GM18505 (cell line): Measurements from ENCODE around the gene KRTAP1-5.

ENCODE experiments used
- ATAC-seq: cut with Tn5 transposase; IDR thresholded peaks from one replicate; pipeline ENCODE4 v1.9.1; 2021; ENCODE audit not compliant: unreplicated experiment
- POLR2A ChIP-seq: IDR thresholded peaks from 4 replicates; pipeline ENCODE4 v1.6.1; 2011; ENCODE audit warnings: borderline replicate concordance; ENCODE audit not compliant: insufficient read depth, insufficient read length; ENCODE audit errors: extremely low read depth

Gene KRTAP1-5

DNA sequence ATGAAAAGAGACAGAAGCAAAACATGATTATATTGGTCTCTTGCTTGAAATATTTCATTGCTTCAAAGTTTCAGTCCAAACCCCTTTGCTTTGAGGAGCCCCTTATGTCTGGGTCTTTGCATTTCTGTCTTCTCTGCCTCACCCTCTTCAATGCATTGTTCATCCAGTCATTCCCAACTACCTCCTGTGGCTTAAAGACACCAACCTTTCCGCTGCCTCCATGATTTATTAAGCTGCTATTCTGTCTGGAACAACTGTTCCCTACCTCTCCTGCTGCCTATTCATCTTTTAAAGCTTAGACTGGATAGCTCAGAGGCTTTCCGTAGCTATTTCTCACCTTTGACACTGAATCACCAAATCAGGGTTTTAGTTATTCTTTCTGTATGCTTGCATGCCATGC is 29.6 kb downstream of the KRTAP1-5 start:
- no peak for TF ChIP-seq POLR2A
- no peak for ATAC-seq

DNA sequence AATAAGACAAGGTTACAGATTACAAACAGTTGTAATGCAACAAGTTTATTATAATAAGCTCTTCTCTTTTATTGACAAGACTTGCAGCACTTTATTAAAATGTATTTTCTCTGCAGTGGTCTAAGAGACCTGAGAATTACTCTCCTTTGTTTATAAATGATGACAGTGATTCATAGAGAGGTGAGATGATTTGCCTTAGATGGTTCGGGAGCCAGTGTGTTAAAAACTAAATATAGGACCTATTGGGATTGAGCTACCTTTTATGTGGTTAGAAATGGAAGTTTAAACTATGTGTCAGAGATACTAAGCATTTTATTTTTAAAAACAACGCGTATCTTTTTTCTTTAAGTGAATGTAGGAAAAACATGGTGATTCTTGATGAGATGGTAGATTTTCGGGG is 30.2 kb downstream of the KRTAP1-5 start:
- ATAC-seq = no peak
- no peak for TF ChIP-seq POLR2A

DNA sequence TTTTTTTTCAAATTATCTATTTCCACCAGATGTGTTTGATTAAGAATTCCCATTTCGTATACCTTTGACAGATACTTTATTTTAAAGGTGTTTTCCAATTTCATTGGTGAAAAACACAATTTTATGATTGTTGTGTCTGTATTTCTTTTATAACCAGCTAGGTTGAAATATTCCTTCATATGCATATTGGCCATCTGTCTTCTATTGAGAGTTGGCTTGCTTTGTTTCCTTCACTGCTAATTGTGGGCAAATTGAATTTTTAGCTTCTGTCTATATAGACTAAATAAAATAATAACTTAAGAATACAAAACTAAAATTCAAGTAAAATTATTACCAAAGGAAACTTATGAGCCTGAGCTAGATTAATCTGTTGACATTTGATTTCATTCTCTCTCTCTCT is 31.9 kb downstream of the KRTAP1-5 start:
- no peak for TF ChIP-seq POLR2A
- no peak for ATAC-seq

DNA sequence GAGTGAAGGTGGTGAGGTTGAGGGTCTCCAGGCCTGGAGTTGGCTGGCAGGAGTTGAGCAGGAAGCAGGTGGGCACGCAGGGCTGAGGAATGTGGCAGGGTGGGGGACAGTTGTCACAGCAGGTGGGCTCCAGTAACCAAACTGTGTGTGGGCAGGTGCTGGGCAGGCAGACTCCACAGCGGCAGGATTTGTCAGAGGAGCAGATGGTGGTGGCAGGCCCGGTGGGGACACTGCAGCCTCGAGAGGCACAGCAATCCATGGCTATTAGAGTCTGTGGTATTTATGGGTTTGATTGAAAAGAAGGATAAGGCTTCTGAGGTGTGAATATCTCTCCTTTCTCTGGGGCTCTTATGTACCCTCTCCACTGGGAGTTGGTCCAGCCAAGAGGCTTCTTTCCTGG is 33.2 kb downstream of the KRTAP1-5 start, which contains the start of gene KRTAP3-3:
KRTAP3-3 (minus strand) TSS at position 326 of the 400 bp plus-strand sequence; CDS start at position 259, 67 bp downstream.
- no peak for TF ChIP-seq POLR2A
- ATAC-seq = no peak

DNA sequence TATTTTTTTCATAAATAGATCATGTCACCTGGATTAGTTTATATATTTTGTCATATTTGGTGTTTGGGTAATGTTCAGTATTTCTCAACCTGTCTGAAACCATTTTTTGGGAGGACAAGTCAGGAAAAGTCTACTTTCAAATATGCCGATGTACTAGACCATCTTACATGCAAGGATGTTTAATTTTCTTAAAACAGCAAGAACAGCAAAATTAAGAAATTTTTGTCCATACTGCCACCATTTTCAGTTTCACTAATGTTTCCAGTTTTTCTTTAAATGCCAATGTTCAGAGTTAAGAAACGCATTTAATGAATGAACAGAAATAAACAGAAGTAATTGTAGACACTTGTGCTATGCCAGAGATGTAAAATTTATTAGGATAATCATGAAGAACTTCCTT is 33.9 kb downstream of the KRTAP1-5 start:
- no peak for ATAC-seq
- TF ChIP-seq POLR2A = no peak

DNA sequence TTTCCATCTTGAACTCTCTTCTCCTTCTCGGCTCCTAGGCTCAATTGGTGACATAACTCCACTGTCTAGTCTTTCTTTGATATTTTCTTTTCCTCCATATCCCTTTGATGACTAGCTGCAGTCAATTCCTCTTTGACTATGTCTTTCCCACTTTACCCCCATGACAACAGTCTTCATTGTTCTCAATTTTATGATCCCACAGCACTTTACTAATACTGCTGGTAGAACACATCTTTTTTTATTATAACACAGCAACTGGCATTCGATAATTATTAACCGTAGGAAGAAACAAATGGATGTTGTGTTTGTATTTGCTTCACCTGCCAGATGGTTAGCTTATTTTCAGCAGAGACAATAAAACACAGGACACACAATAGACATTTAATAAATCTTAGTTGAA is 34.3 kb downstream of the KRTAP1-5 start:
- TF ChIP-seq POLR2A = no peak
- ATAC-seq = no peak

DNA sequence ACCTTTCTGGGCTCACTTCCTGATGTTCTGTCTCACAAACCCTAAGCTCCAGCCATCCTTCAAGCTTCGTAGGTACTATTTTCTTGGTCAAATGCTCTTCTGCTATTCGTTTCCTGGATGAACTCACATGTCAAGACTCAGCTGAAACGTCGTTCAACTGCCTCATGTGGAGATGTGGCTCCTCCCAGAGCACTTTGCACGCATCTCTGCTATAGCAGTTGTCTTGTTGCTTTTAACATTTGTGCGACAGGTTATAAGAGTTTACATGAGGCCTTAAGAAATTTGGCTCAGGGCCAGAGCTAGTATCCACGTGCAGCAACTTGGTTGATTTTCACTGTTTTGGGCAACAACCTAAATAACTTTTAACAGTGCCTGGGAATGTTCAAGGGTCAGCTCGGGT is 40.1 kb downstream of the KRTAP1-5 start:
- ATAC-seq = no peak
- no peak for TF ChIP-seq POLR2A

DNA sequence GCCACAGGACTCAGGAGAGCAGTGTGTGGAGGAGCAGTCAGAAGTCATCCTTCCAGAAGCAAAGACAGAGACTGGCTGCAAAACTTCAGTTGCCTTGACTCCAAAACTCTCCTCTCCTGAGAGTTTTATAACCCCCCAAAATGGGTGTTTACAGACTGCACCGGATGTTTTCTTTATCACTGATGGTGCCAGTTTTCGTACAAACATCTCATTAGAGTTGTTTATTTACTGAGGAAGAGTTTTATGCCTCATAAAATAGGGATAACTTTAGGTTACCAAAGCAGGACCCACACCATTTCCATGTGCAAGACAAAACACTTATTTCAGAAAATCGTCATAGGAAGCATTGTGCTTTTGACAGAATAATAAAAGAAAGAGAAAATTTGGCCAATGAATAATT is 42.8 kb downstream of the KRTAP1-5 start, which contains the start of gene KRT40:
KRT40 (minus strand) TSS at position 101 of the 400 bp plus-strand sequence; CDS start at position 48, 53 bp downstream.
- no peak for ATAC-seq

DNA sequence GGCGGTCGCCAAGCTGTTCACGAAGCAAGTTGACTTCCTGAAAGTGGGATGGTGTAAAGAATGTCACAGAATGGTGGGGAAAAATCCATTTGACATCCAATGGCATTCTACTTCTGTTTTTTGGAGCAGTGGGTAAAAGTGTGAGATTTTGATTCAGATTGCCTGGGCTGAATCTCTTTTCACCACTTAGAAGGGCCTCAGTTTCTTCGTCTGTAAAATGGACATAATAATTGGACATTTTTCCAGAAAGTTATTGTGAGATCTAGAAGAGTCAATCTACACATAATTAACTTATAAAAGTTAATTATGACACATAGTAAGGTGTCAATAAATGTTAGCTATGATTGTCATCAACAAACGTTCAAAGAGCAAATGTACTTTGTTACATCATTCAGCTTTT is 45.9 kb downstream of the KRTAP1-5 start:
- no peak for TF ChIP-seq POLR2A

More for the DNA sequence above, 42.8 kb downstream of the KRTAP1-5 start, which contains the start of gene KRT40:
- TF ChIP-seq POLR2A = no peak

DNA sequence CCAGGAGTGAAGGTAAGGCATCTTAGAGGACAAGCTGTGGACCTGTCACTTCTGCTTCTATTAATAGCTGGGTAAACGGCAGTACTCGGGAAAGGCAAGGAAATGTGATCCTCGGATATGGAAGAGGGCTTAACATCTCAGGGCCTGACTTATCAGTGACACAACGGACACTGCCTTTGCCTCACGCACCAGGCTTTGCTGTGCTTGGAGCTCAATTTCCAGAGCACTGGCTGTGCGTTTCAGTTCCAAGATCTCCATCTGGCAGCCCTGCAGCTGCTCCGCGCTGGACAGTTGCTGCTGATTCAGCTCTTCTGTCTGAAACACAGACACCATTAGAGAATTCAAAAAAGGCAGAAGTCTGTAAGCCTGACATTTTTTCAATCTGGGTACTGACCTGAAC is 46.4 kb downstream of the KRTAP1-5 start:
- no peak for ATAC-seq
- no peak for TF ChIP-seq POLR2A

More for the DNA sequence above, 45.9 kb downstream of the KRTAP1-5 start:
- ATAC-seq = no peak

DNA sequence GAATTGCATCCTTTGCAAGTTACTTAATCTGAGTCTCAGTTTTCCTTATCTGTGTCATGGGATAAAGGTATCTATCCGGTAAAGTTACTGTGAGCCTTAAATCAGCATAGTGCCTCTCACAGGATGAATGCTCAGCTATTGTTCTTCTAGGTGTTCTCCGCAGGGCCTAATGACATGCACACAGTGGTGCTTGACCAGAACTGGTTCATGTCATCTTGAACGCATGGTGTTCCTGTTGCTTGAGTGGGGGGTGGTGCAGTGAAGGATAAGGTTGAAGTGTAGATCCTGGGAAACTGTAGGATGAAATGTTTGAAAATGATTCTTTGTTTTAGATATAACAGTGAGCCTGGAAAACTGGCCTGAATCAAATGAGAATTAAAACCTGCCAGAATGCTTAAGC is 46.9 kb downstream of the KRTAP1-5 start:
- TF ChIP-seq POLR2A = no peak
- no peak for ATAC-seq

DNA sequence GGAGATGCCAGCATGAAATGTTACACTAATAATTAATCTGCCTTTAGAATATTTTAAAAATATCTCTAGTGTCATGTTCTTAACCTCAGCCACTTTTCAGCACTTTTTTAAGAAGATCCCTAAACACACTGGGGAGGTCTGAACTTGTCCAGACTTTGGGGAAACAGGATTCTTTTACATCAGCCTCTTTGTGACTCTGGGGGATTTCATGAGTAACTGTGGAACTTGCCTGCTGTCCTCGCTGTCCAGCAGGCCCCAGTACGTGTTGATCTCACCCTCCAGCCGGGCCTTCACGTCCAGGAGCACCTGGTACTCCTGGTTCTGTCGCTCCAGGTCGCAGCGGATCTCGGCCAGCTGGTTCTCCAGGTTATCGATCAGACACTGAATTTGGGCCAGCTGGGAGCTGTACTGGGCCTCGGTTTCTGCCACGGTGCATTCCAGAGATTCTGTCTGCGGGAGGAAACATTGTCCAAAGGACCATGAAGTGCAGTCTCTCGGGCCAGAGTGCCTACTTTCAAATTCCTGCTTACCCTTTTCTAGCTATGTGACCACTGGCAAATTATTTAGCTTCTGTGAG is 48.3 kb downstream of the KRTAP1-5 start:
- TF ChIP-seq POLR2A = no peak
- no peak for ATAC-seq
